HEK293 (cell line): ENCODE measurements around the gene GUSB.

Source experiments
- CTCF ChIA-PET: fragments of 350-600 bp; formaldehyde crosslinking; extraction: SDS; loops from one replicate; lab custom pipeline; 2021; ENCODE audit warnings: antibody characterized with exemption; lab: Yijun Ruan, JAX
- POLR2A ChIA-PET: fragments of 300-600 bp; formaldehyde crosslinking; extraction: SDS; loops from one replicate; lab custom pipeline; 2020; ENCODE audit warnings: antibody characterized with exemption, inconsistent platforms; lab: Yijun Ruan, JAX
- H3K27ac ChIP-seq: fragments of 200-500 bp; sonication (Bioruptor generic); 2 replicates; pipeline ENCODE4 v1.5.1; 2014; ENCODE audit warnings: low read depth, low read length, control low read depth, inconsistent platforms; ENCODE audit errors: extremely low read depth
- H3K36me3 ChIP-seq, 2 experiments: fragments of 200-500 bp in 1 of 2; sonication (Bioruptor generic) in 1 of 2; 1 replicate in 1 of 2; 2 replicates in 1 of 2; pipeline ENCODE4 v1.5.1; 2014 to 2017; ENCODE audit warnings: inconsistent platforms in 2 of 2, low read length in 2 of 2; ENCODE audit not compliant: control insufficient read depth in 2 of 2, insufficient read depth in 1 of 2
- H3K4me1 ChIP-seq: fragments of 200-500 bp; sonication (Bioruptor generic); 2 replicates; pipeline ENCODE4 v1.5.1; 2014; ENCODE audit warnings: mild to moderate bottlenecking, low read length, inconsistent platforms; ENCODE audit not compliant: control insufficient read depth, insufficient read depth
- H3K4me3 ChIP-seq: 2 replicates; pipeline ENCODE4 v1.5.1; 2011; ENCODE audit warnings: low read depth, mild to moderate bottlenecking, control low read depth, low read length, moderate library complexity
- H3K9me3 ChIP-seq: fragments of 200-500 bp; sonication (Bioruptor generic); 2 replicates; pipeline ENCODE4 v1.5.1; 2014; ENCODE audit warnings: low read depth, low read length, inconsistent platforms; ENCODE audit not compliant: control insufficient read depth, insufficient read depth
- BCL11B ChIP-seq: fragments of 450-650 bp; formaldehyde crosslinking; IDR thresholded peaks from 2 replicates; pipeline ENCODE4 v1.5.1; 2016; ENCODE audit warnings: low read depth, missing biosample characterization, missing genetic modification characterization
- SCRT1 ChIP-seq: fragments of 450-650 bp; formaldehyde crosslinking; IDR thresholded peaks from 2 replicates; pipeline ENCODE4 v1.5.1; 2016; ENCODE audit warnings: missing biosample characterization, missing genetic modification characterization, borderline replicate concordance
- TRIM28 ChIP-seq: IDR thresholded peaks from 2 replicates; pipeline ENCODE4 v1.6.1; 2011; ENCODE audit warnings: low read length, control low read depth, borderline replicate concordance
- ZBTB48 ChIP-seq: fragments of 450-650 bp; formaldehyde crosslinking; IDR thresholded peaks from 2 replicates; pipeline ENCODE4 v1.5.1; 2016; ENCODE audit warnings: missing biosample characterization, missing genetic modification characterization
- ZBTB8A ChIP-seq: fragments of 450-650 bp; formaldehyde crosslinking; IDR thresholded peaks from 2 replicates; pipeline ENCODE4 v1.5.1; 2016; ENCODE audit warnings: missing biosample characterization, missing genetic modification characterization
- ZFP37 ChIP-seq: fragments of 450-650 bp; formaldehyde crosslinking; IDR thresholded peaks from 2 replicates; pipeline ENCODE4 v1.5.1; 2016; ENCODE audit warnings: missing biosample characterization, missing genetic modification characterization
- ZNF146 ChIP-seq: fragments of 450-650 bp; formaldehyde crosslinking; IDR thresholded peaks from 2 replicates; pipeline ENCODE4 v1.5.1; 2016; ENCODE audit warnings: missing biosample characterization, missing genetic modification characterization
- ZNF16 ChIP-seq: fragments of 450-650 bp; formaldehyde crosslinking; IDR thresholded peaks from 2 replicates; pipeline ENCODE4 v1.5.1; 2016; ENCODE audit warnings: low read depth, missing biosample characterization, missing genetic modification characterization
- ZNF341 ChIP-seq: fragments of 450-650 bp; formaldehyde crosslinking; IDR thresholded peaks from 2 replicates; pipeline ENCODE4; 2016; ENCODE audit warnings: low read depth, missing biosample characterization, missing genetic modification characterization
- ZNF530 ChIP-seq: fragments of 450-650 bp; formaldehyde crosslinking; IDR thresholded peaks from 2 replicates; pipeline ENCODE4 v1.5.1; 2016; ENCODE audit warnings: low read depth, missing biosample characterization, missing genetic modification characterization
- ZNF585B ChIP-seq: fragments of 450-650 bp; formaldehyde crosslinking; IDR thresholded peaks from 2 replicates; pipeline ENCODE4 v1.5.1; 2016; ENCODE audit warnings: missing biosample characterization, missing genetic modification characterization
- ZNF660 ChIP-seq: fragments of 450-650 bp; IDR thresholded peaks from 2 replicates; pipeline ENCODE4 v1.5.1; 2018; ENCODE audit warnings: missing biosample characterization, mild to moderate bottlenecking, missing genetic modification characterization
- ZNF776 ChIP-seq: fragments of 450-650 bp; formaldehyde crosslinking; IDR thresholded peaks from 2 replicates; pipeline ENCODE4 v1.5.0; 2017; ENCODE audit warnings: missing biosample characterization, missing genetic modification characterization, borderline replicate concordance
- ZSCAN23 ChIP-seq: fragments of 450-650 bp; formaldehyde crosslinking; IDR thresholded peaks from 2 replicates; pipeline ENCODE4 v1.5.1; 2016; ENCODE audit warnings: missing biosample characterization, missing genetic modification characterization
- ZXDB ChIP-seq: fragments of 450-650 bp; formaldehyde crosslinking; IDR thresholded peaks from 2 replicates; pipeline ENCODE4 v1.5.1; 2016; ENCODE audit warnings: missing biosample characterization, missing genetic modification characterization
- TF ChIP-seq, protein P1 (sequence below): fragments of 450-650 bp; formaldehyde crosslinking; IDR thresholded peaks from 2 replicates; pipeline ENCODE4 v1.5.1; 2017; ENCODE audit warnings: missing biosample characterization, missing genetic modification characterization
- TF ChIP-seq, protein P2 (sequence below): fragments of 450-650 bp; formaldehyde crosslinking; IDR thresholded peaks from 2 replicates; pipeline ENCODE4 v1.5.1; 2016; ENCODE audit warnings: missing biosample characterization, missing genetic modification characterization
- TF ChIP-seq, protein P3 (sequence below): fragments of 450-650 bp; formaldehyde crosslinking; conservative IDR thresholded peaks from 2 replicates; pipeline ENCODE4 v1.5.1; 2016; ENCODE audit warnings: low read depth, missing biosample characterization, missing genetic modification characterization
- TF ChIP-seq, protein P4 (sequence below): sonication (generic); formaldehyde crosslinking; IDR thresholded peaks from 2 replicates; pipeline ENCODE4 v1.8.1; 2022; ENCODE audit warnings: mild to moderate bottlenecking, moderate library complexity, missing genetic modification reagents

Gene GUSB

DNA sequence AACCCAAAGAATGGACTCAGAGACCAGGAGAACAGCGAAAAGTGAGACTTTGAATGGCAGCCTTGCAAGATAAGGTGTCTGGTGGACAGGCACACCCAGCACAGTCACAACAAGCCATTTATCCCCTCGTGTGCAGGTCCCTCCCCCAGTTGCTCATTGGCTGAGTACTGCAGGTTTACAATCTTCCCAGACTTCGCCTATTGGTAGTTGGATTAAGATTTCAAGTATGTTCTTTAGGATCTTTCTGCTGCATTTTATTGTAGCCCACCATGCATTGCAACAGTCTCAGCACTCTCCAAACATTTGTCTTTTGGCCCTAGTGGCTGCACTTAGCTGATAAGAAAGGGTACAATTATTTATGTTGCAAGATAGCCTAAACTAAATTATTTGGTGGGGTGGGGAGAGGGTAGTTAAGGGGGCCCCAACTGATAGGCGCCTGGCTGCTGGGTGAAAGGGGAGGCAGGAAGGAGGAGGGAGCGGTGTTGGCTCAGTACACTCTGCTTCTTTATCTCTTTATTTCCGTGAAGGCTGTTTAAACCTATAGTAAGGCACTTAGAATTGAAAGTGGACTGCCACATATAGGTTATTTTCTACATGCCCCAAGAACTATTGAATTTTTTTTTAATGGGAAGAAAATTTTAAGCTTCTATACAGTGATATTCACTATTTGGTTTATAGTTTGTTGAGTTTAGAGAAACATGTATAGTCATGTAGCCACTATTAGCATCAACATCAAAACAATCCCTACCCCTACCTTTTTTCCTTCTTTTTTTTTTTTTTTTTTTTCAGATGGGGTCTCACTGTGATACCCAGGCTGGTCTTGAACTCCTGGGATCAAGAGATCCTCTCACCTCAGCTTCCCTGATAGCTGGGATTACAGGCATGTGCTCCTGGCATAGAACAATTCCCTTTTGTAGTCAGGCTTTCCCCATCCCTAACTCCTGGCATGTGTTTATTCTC, 54.2 kb downstream of the GUSB start (continued):
- no peak for TF ChIP-seq SCRT1 (tag by site-specific recombination)
- TF ChIP-seq, protein P1, sequence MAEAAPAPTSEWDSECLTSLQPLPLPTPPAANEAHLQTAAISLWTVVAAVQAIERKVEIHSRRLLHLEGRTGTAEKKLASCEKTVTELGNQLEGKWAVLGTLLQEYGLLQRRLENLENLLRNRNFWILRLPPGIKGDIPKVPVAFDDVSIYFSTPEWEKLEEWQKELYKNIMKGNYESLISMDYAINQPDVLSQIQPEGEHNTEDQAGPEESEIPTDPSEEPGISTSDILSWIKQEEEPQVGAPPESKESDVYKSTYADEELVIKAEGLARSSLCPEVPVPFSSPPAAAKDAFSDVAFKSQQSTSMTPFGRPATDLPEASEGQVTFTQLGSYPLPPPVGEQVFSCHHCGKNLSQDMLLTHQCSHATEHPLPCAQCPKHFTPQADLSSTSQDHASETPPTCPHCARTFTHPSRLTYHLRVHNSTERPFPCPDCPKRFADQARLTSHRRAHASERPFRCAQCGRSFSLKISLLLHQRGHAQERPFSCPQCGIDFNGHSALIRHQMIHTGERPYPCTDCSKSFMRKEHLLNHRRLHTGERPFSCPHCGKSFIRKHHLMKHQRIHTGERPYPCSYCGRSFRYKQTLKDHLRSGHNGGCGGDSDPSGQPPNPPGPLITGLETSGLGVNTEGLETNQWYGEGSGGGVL (tag by site-specific recombination): peak; percentile 39; the same call in 1 of the 2 replicates
- TF ChIP-seq, protein P2, sequence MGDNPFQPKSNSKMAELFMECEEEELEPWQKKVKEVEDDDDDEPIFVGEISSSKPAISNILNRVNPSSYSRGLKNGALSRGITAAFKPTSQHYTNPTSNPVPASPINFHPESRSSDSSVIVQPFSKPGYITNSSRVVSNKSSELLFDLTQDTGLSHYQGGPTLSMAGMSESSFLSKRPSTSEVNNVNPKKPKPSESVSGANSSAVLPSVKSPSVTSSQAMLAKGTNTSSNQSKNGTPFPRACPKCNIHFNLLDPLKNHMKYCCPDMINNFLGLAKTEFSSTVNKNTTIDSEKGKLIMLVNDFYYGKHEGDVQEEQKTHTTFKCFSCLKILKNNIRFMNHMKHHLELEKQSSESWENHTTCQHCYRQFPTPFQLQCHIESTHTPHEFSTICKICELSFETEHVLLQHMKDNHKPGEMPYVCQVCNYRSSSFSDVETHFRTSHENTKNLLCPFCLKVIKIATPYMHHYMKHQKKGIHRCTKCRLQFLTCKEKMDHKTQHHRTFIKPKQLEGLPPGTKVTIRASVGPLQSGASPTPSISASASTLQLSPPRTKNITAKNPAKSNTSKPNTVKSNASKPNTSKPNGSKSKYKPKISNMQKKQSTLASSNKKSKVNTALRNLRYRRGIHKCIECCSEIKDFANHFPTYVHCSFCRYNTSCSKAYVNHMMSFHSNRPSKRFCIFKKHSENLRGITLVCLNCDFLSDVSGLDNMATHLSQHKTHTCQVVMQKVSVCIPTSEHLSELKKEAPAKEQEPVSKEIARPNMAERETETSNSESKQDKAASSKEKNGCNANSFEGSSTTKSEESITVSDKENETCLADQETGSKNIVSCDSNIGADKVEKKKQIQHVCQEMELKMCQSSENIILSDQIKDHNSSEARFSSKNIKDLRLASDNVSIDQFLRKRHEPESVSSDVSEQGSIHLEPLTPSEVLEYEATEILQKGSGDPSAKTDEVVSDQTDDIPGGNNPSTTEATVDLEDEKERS (tag by site-specific recombination): no peak
- no peak for TF ChIP-seq ZFP37 (tag by site-specific recombination)
- TF ChIP-seq ZNF660 (tag by site-specific recombination): no peak
- no peak for TF ChIP-seq ZXDB (tag by site-specific recombination)
- TF ChIP-seq ZBTB8A (tag by site-specific recombination): no peak

DNA sequence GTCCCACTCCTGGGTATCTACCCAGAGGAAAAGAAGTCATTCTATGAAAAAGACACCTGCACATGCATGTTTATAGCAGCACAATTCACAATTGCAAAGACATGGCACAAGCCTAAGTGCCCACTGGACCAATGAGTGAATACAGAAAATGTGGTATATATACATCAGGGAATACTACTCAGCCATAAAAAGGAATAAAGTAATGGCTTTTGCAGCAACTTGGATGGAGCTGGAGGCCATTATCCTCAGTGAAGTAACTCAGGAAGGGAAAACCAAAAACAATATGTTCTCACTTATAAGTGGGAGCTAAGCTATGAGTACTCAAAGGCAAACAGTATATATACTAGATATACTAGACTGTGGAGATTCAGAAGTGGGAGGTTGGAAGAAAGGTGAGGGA, 55.4 kb downstream of the GUSB start:
- ChIA-PET CTCF (no interaction called here), POLR2A (no interaction called here)
- Histone ChIP-seq H3K27ac (no peak overlapping the region), H3K9me3 (no peaks in the 10 kb centered on the region), H3K36me3 (no peaks in the 10 kb centered on the region), H3K4me3 (no peak overlapping the region), H3K4me1 (0 out of 2 replicates have a peak, but pooled peaks cover 3% of the 10 kb centered on the region)
- TF ChIP-seq ZNF146: peak; percentile 65
- TF ChIP-seq ZNF776 (tag by site-specific recombination): no peak

DNA sequence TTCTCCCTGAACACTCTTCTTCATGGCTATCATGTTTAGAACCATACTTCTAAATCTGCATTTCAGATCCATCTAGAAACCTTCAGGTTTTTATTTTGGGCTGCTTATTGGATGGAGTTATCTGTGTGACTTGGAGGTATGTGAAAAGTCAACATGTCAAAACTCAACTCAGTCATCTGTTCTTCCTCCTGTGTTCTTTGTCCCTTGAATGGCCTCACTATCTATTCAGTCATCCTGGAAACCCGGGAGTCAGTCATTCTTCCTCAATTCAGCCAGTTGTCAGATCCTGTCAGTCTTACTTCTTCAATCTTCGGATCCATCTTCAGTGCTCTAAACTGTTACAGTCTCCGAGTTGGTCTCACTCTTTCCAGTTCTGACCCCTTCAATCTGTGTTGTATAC, 57.0 kb downstream of the GUSB start:
- H3K4me3 ChIP-seq: no peak overlapping the region
- H3K36me3 ChIP-seq: no peaks in the 10 kb centered on the region
- no peak for TF ChIP-seq ZNF16 (tag by site-specific recombination)
- TF ChIP-seq, all 188 proteins: peak for 0
- H3K4me1 ChIP-seq: 0 out of 2 replicates have a peak, but pooled peaks cover under 1% of the 10 kb centered on the region
- CTCF ChIA-PET: no interaction called here
- no peak overlapping the region for H3K27ac ChIP-seq
- POLR2A ChIA-PET: no interaction called here
- H3K9me3 ChIP-seq: no peaks in the 10 kb centered on the region

DNA sequence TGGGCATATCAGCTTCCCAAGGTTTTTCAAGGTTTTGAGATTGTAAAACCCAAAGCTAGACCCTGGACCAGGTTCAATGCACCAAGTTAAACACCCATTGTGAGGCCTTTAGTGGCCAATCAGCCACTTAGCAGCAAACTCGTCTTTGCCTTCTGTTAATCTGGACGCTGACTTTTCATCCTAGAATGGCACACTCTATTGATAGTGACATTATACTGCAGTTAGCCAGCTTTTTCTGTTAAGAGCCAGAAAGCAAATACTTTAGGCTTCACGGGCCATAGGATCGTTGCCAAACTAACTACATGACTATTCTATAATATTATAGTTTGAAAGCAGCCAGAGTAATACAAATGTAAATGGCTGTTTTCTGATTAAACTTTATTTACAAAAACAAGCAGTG, 57.8 kb downstream of the GUSB start:
- Histone ChIP-seq H3K27ac (no peak overlapping the region), H3K36me3 (no peaks in the 10 kb centered on the region), H3K4me1 (no peaks in the 10 kb centered on the region), H3K4me3 (no peak overlapping the region), H3K9me3 (no peaks in the 10 kb centered on the region)
- POLR2A ChIA-PET: no interaction called here
- CTCF ChIA-PET: no interaction called here
- TF ChIP-seq ZNF341 (no peak), ZSCAN23 (tag by site-specific recombination) (no peak), ZBTB48 (tag by site-specific recombination) (no peak), TRIM28 (no peak), BCL11B (no peak), ZNF530 (tag by site-specific recombination) (no peak), ZNF660 (tag by site-specific recombination) (no peak), ZNF585B (no peak)
- TF ChIP-seq, protein P3, sequence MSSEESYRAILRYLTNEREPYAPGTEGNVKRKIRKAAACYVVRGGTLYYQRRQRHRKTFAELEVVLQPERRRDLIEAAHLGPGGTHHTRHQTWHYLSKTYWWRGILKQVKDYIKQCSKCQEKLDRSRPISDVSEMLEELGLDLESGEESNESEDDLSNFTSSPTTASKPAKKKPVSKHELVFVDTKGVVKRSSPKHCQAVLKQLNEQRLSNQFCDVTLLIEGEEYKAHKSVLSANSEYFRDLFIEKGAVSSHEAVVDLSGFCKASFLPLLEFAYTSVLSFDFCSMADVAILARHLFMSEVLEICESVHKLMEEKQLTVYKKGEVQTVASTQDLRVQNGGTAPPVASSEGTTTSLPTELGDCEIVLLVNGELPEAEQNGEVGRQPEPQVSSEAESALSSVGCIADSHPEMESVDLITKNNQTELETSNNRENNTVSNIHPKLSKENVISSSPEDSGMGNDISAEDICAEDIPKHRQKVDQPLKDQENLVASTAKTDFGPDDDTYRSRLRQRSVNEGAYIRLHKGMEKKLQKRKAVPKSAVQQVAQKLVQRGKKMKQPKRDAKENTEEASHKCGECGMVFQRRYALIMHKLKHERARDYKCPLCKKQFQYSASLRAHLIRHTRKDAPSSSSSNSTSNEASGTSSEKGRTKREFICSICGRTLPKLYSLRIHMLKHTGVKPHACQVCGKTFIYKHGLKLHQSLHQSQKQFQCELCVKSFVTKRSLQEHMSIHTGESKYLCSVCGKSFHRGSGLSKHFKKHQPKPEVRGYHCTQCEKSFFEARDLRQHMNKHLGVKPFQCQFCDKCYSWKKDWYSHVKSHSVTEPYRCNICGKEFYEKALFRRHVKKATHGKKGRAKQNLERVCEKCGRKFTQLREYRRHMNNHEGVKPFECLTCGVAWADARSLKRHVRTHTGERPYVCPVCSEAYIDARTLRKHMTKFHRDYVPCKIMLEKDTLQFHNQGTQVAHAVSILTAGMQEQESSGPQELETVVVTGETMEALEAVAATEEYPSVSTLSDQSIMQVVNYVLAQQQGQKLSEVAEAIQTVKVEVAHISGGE (tag by site-specific recombination): no peak
- TF ChIP-seq, protein P4, sequence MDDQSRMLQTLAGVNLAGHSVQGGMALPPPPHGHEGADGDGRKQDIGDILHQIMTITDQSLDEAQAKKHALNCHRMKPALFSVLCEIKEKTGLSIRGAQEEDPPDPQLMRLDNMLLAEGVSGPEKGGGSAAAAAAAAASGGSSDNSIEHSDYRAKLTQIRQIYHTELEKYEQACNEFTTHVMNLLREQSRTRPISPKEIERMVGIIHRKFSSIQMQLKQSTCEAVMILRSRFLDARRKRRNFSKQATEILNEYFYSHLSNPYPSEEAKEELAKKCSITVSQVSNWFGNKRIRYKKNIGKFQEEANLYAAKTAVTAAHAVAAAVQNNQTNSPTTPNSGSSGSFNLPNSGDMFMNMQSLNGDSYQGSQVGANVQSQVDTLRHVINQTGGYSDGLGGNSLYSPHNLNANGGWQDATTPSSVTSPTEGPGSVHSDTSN (CRISPR knock-in tag): no peak
